Keratinocyte (primary cell): ENCODE results near the gene RASGRF2. TPM values are rescaled to one million over a fixed set of nuclear protein-coding genes. Genes with fewer than 3 reads are reported as not detected.

ENCODE experiments used
- DNase-seq: peaks from one replicate; pipeline ENCODE4 v3.0.0-alpha.2; 2011; ENCODE audit warnings: low read depth, missing footprints, low spot score
- FAIRE-seq: peaks from 2 replicates; lab custom pipeline; 2011; peaks lifted over from hg19 to GRCh38; lab: Jason Lieb, UNC
- H2AFZ ChIP-seq: 2 replicates; pipeline ENCODE4 v1.6.0; 2012; ENCODE audit warnings: low read length, control low read depth, inconsistent platforms; ENCODE audit not compliant: control insufficient read depth
- H3K27ac ChIP-seq: 2 replicates; pipeline ENCODE4 v1.5.1; 2011; ENCODE audit warnings: low read length; ENCODE audit not compliant: control insufficient read depth, insufficient read depth
- H3K27me3 ChIP-seq: 3 replicates; pipeline ENCODE4 v1.6.0; 2011; ENCODE audit warnings: low read length; ENCODE audit not compliant: control insufficient read depth, insufficient read depth; ENCODE audit errors: extremely low read depth
- H3K36me3 ChIP-seq, 2 experiments: 2 replicates in 1 of 2; 3 replicates in 1 of 2; pipeline ENCODE4 v1.5.1; 2011; ENCODE audit warnings: low read length in 2 of 2, mild to moderate bottlenecking in 1 of 2; ENCODE audit not compliant: control insufficient read depth in 2 of 2, insufficient read depth in 2 of 2; ENCODE audit errors: extremely low read depth in 1 of 2
- H3K4me1 ChIP-seq: 3 replicates; pipeline ENCODE4 v1.5.1; 2011; ENCODE audit warnings: low read length; ENCODE audit not compliant: control insufficient read depth, insufficient read depth; ENCODE audit errors: extremely low read depth
- H3K4me2 ChIP-seq: 3 replicates; pipeline ENCODE4 v1.6.0; 2011; ENCODE audit warnings: low read depth, low read length; ENCODE audit not compliant: control insufficient read depth, insufficient read depth; ENCODE audit errors: extremely low read depth
- H3K4me3 ChIP-seq, 3 experiments: fragments of 200-600 bp in 1 of 3; sonication (generic) in 1 of 3; 2 replicates in 2 of 3; 3 replicates in 1 of 3; pipeline ENCODE4 v1.5.1; 2011 to 2016; ENCODE audit warnings: low read length in 3 of 3, mild to moderate bottlenecking in 3 of 3, control low read depth in 2 of 3, inconsistent platforms in 1 of 3, low read depth in 1 of 3, mixed read lengths in 1 of 3, mixed run types in 1 of 3, moderate library complexity in 1 of 3; ENCODE audit not compliant: control insufficient read depth in 2 of 3, insufficient read depth in 2 of 3; ENCODE audit errors: extremely low read depth in 1 of 3
- H3K79me2 ChIP-seq: 2 replicates; pipeline ENCODE4 v1.6.0; 2012; ENCODE audit warnings: low read length; ENCODE audit not compliant: control insufficient read depth, insufficient read depth
- H3K9ac ChIP-seq: 3 replicates; pipeline ENCODE4 v1.6.0; 2011; ENCODE audit warnings: low read length; ENCODE audit not compliant: control insufficient read depth, insufficient read depth; ENCODE audit errors: extremely low read depth
- H3K9me1 ChIP-seq: 3 replicates; pipeline ENCODE4 v1.6.0; 2011; ENCODE audit warnings: low read length; ENCODE audit not compliant: control insufficient read depth, insufficient read depth; ENCODE audit errors: extremely low read depth
- H3K9me3 ChIP-seq: 2 replicates; pipeline ENCODE4 v1.5.1; 2012; ENCODE audit warnings: low read depth, low read length; ENCODE audit not compliant: control insufficient read depth
- H4K20me1 ChIP-seq: 3 replicates; pipeline ENCODE4 v1.6.0; 2011; ENCODE audit warnings: low read length; ENCODE audit not compliant: control insufficient read depth, insufficient read depth; ENCODE audit errors: extremely low read depth
- EZH2 ChIP-seq: IDR thresholded peaks from one replicate; pipeline ENCODE4 v1.6.1; 2012; ENCODE audit warnings: inconsistent platforms, mild to moderate bottlenecking, low read length, moderate library complexity
- dilution Hi-C: fragments of 300-500 bp; cut with MboI; formaldehyde crosslinking; loops from one replicate; pipeline ENCODE4 v1.7.0; 2020; ENCODE audit warnings: low sequenced_read_pairs; ENCODE audit not compliant: extremely low pct_ligation_motif_present
- polyA plus RNA-seq, 5 experiments: library from polyadenylated mRNA; depleted of rRNA in 3 of 5; stranded (reverse) in 3 of 5; stranded (forward) in 1 of 5; unstranded in 1 of 5; fragments of >200 nt; gene quantifications; 1 replicate in 1 of 5; 2 replicates in 3 of 5; 3 replicates in 1 of 5; pipeline versions ENCODE4 v1.2.1 to v1.2.3, GENCODE V29; 2011 to 2012; ENCODE audit warnings: missing spikeins in 2 of 5, low read depth in 1 of 5, low replicate concordance in 1 of 5
- TF ChIP-seq, protein P1 (sequence below), 3 experiments: IDR thresholded peaks in 1 of 3; conservative IDR thresholded peaks in 1 of 3; optimal IDR thresholded peaks in 1 of 3; 2 replicates in 2 of 3; 3 replicates in 1 of 3; pipeline versions ENCODE3 to v1.5.1; 2011; ENCODE audit warnings: low read length in 3 of 3, mild to moderate bottlenecking in 3 of 3, moderate library complexity in 2 of 3, control low read depth in 1 of 3, inconsistent platforms in 1 of 3; ENCODE audit not compliant: insufficient read depth in 2 of 3; ENCODE audit errors: extremely low read depth in 1 of 3

RASGRF2 gene
- polyA plus RNA-seq, 1 donor (not counting 4 experiments of a cell fraction or from before 2014, with no cell fraction given), result 0.03 TPM

DNA sequence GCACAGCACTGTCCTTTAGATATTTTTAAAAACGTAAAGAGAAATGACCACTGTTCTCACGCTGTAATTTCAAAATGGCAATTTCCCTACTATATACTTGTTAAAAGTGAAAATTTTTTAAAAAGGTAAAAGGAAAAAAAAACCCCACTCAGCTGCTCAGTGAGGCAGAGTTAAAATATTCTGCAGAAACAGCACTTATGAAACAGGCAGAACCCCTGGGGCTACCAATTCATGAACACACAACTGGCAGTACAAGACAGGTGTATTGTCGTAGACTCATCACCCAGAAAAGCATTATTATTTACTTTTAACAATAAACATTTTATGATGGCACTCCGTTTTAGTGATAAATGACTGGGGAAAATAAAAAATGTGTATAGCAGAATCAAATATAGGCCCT, 1.5 kb upstream of the RASGRF2 start:
- Histone ChIP-seq H2AFZ (no peak overlapping the region), H3K9ac (no peak overlapping the region), H3K36me3 (no peaks in the 10 kb centered on the region), H3K27me3 (peaks cover 61% of the 10 kb centered on the region), H3K27ac (no peak overlapping the region), H3K4me2 (no peak overlapping the region), H3K9me1 (no peaks in the 10 kb centered on the region), H4K20me1 (no peaks in the 10 kb centered on the region), H3K9me3 (no peaks in the 10 kb centered on the region), H3K79me2 (no peaks in the 10 kb centered on the region), H3K4me1 (no peaks in the 10 kb centered on the region), H3K4me3 (no peak overlapping the region)
- FAIRE-seq (no peak), DNase-seq (no peak)
- dilution Hi-C loops, result no loop called here
- TF ChIP-seq, protein P1, sequence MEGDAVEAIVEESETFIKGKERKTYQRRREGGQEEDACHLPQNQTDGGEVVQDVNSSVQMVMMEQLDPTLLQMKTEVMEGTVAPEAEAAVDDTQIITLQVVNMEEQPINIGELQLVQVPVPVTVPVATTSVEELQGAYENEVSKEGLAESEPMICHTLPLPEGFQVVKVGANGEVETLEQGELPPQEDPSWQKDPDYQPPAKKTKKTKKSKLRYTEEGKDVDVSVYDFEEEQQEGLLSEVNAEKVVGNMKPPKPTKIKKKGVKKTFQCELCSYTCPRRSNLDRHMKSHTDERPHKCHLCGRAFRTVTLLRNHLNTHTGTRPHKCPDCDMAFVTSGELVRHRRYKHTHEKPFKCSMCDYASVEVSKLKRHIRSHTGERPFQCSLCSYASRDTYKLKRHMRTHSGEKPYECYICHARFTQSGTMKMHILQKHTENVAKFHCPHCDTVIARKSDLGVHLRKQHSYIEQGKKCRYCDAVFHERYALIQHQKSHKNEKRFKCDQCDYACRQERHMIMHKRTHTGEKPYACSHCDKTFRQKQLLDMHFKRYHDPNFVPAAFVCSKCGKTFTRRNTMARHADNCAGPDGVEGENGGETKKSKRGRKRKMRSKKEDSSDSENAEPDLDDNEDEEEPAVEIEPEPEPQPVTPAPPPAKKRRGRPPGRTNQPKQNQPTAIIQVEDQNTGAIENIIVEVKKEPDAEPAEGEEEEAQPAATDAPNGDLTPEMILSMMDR (optimal IDR thresholded peaks at IDR 0.05 in 1 of 3, IDR thresholded peaks at IDR 0.05 in 1 of 3, conservative IDR thresholded peaks at IDR 0.05 in 1 of 3; ENCODE audit: extremely low read depth in 1 of 3, insufficient read depth in 2 of 3, low read length in 3 of 3), result no peak
- TF ChIP-seq EZH2, result no peak

DNA sequence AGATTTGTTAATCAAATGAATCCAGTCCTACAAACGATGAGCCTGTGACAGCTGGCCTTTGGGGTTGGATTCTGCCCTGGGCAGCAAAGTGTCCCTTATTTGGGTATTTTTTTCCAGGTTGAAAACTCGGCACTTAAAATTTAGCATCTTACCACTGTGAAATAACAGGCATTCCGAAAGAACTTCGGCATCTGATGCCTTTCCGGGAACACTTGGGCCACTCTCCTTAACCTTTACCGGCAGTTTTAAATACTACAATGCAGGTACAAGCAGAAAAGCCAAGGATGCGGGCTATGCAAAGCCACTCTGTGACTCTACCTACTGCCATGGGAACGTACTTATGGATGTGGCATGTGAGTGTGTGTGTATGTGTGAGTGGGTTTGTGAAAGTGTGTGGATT, 1.0 kb upstream of the RASGRF2 start:
- FAIRE-seq, result no peak
- Histone ChIP-seq H3K4me1 (no peaks in the 10 kb centered on the region), H4K20me1 (no peaks in the 10 kb centered on the region), H3K4me3 (no peak overlapping the region), H3K4me2 (no peak overlapping the region), H3K27me3 (peaks cover 57% of the 10 kb centered on the region), H3K9ac (no peak overlapping the region), H3K36me3 (no peaks in the 10 kb centered on the region), H2AFZ (no peak overlapping the region), H3K9me3 (no peaks in the 10 kb centered on the region), H3K79me2 (no peaks in the 10 kb centered on the region), H3K9me1 (no peaks in the 10 kb centered on the region), H3K27ac (no peak overlapping the region)
- DNase-seq, result no peak
- dilution Hi-C loops, result no loop called here
- TF ChIP-seq EZH2, result no peak
- TF ChIP-seq, protein P1 (optimal IDR thresholded peaks at IDR 0.05 in 1 of 3, IDR thresholded peaks at IDR 0.05 in 1 of 3, conservative IDR thresholded peaks at IDR 0.05 in 1 of 3; ENCODE audit: extremely low read depth in 1 of 3, insufficient read depth in 2 of 3, low read length in 3 of 3), result no peak
